ENCODE results near the gene PIMREG.

GRCh38 chr17:6470146-6470718, 26.0 kb downstream of the PIMREG start:
- TF ChIP-seq TARDBP (IDR thresholded peaks at IDR 0.05) (no peak), SP1 (IDR thresholded peaks at IDR 0.05) (no peak), SUZ12 (IDR thresholded peaks at IDR 0.05) (no peak), FOXM1 (IDR thresholded peaks at IDR 0.05; ENCODE audit: borderline replicate concordance) (no peak), FOXK2 (IDR thresholded peaks at IDR 0.05) (no peak), ELF4 (IDR thresholded peaks at IDR 0.05) (no peak), BHLHE40 (IDR thresholded peaks at IDR 0.05; ENCODE audit: borderline replicate concordance) (no peak), FOXA1 (IDR thresholded peaks at IDR 0.05) (no peak), HDGF (IDR thresholded peaks at IDR 0.05; ENCODE audit: borderline replicate concordance) (no peak), L3MBTL2 (conservative IDR thresholded peaks at IDR 0.05) (no peak), NFRKB (IDR thresholded peaks at IDR 0.05) (no peak), PKNOX1 (IDR thresholded peaks at IDR 0.05) (no peak), CTBP1 (IDR thresholded peaks at IDR 0.05; ENCODE audit: borderline replicate concordance) (no peak)
